ENCODE measurements around the gene PLB1. TPM values are rescaled to one million over a fixed set of nuclear protein-coding genes. Genes with fewer than 3 reads are reported as not detected.

The PLB1 gene
- total and polyA plus RNA-seq, 5 donors: 0.86 to 2.7 (median 2.2) TPM

DNA sequence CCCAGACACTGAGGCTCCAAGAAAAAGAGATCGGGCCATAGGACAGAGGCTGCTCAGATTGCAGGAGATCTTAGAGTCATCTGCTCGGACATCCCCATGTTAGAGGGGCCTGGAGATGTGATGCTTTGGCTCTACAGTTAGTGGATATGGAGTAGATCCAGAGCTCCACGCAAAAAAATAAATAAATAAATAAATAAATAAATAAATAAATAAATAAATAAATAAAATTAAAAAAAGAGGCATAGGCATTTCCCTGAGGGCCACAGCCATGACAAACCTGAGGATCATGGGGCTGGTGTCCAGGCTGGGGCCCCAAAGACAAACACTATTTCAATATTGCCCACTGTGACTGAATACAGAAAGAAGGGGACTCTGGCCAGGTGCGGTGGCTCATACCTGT lies 85.5 kb downstream of the PLB1 start:
- no peaks in the 10 kb centered on the region for H3K27me3 ChIP-seq (ENCODE audit: control insufficient read depth, insufficient read depth)
- 96% methylated on average over 4 of the region's 4 CpGs for WGBS
- intact Hi-C loops (cut with DNase I): no loop called here
- H3K9me3 ChIP-seq (ENCODE audit: control insufficient read depth, low read length): no peaks in the 10 kb centered on the region
- DNase-seq (no peak), ATAC-seq (no peak)
- H3K27ac ChIP-seq (ENCODE audit: low read length): no peak overlapping the region
- H3K4me3 ChIP-seq (ENCODE audit: low read length): no peak overlapping the region
- H3K4me1 ChIP-seq (ENCODE audit: control insufficient read depth, insufficient read depth, low read length): peaks cover 4% of the 10 kb centered on the region

DNA sequence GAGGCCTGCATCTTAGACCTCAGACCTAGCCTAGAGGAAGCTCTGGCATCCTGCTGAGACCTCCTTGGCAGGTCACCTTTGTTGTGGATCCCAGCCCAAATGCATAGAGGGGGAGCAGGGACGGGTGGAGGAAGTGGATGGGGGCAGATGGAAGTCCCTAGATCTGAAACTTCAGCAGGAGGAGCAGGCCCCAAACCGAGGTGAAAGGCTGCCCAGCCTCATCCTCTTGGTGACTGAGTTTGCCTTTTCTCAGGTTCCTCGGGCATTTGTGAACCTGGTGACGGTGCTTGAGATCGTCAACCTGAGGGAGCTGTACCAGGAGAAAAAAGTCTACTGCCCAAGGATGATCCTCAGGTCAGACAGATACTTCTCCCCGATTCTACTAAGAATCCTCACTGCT lies 86.3 kb downstream of the PLB1 start:
- WGBS: 90% methylated on average over 6 of the region's 6 CpGs
- Histone ChIP-seq H3K4me3 (ENCODE audit: low read length) (no peak overlapping the region), H3K27me3 (ENCODE audit: control insufficient read depth, insufficient read depth) (no peaks in the 10 kb centered on the region), H3K27ac (ENCODE audit: low read length) (no peak overlapping the region), H3K4me1 (ENCODE audit: control insufficient read depth, insufficient read depth, low read length) (peaks cover 4% of the 10 kb centered on the region), H3K9me3 (ENCODE audit: control insufficient read depth, low read length) (no peaks in the 10 kb centered on the region)
- intact Hi-C loops (cut with DNase I): no loop called here
- ATAC-seq (no peak), DNase-seq (no peak)

DNA sequence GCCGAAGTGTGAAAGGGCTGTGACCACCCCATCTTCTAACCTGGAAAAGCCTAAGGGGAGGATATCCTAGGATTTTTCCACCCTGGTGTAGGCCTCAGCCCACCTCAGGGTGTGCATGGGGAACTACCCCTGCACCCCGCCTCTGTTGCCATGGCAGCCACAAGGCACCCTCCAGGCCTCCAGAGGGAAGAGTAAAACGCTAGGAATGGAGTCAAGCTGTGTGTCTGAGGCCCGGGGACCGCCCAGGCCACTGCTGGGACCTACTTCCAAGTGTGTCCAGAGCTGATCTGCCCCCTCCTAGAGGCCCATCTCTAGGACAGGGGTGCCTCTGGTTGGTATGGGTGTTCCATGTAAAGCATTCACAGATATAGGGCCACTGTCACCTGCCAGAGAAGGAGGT lies 86.7 kb downstream of the PLB1 start:
- ATAC-seq: no peak
- no peak overlapping the region for H3K4me3 ChIP-seq (ENCODE audit: low read length)
- no peak overlapping the region for H3K27ac ChIP-seq (ENCODE audit: low read length)
- WGBS: 90% methylated on average over 5 of the region's 5 CpGs
- intact Hi-C loops (cut with DNase I): no loop called here
- no peaks in the 10 kb centered on the region for H3K27me3 ChIP-seq (ENCODE audit: control insufficient read depth, insufficient read depth)
- H3K9me3 ChIP-seq (ENCODE audit: control insufficient read depth, low read length): no peaks in the 10 kb centered on the region
- peaks cover 4% of the 10 kb centered on the region for H3K4me1 ChIP-seq (ENCODE audit: control insufficient read depth, insufficient read depth, low read length)
- no peak for DNase-seq

DNA sequence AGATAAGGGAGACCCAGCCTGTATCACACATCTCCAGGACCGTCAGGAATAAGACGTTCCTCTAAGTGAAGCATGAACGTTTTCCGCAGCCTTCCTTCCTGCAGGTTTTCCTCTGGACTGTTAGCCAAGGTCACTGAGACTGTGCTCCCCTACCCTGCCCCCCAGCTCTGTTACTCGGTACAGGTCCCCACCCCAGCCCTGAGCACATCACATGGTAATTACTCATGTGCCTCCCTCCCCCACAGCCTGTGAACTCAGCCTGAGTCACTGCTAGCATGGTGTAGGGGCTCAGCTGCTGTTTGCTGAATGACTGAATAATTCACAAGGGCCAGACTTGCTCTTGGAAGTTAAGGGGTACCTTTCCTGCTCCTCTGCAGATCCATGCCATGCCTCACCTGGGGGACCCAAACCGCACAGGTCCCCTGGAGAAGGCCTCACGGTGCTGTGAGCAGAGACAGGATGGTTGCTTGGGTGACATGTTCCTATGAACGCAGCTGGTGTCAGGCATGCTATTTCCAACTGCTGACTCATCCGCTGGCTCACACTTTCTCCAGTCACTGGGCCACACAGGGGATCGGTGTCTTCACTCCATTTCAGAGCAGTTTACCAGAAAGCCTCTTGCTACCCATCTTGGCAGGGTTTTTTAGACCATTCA lies 88.2 kb downstream of the PLB1 start:
- WGBS: 16% methylated on average over 10 of the region's 10 CpGs
- peaks cover 8% of the 10 kb centered on the region for H3K4me1 ChIP-seq (ENCODE audit: control insufficient read depth, insufficient read depth, low read length)
- no peak overlapping the region for H3K4me3 ChIP-seq (ENCODE audit: low read length)
- intact Hi-C loops (cut with DNase I): no loop called here
- H3K27ac ChIP-seq (ENCODE audit: low read length): peak overlapping the region; percentile 93
- no peaks in the 10 kb centered on the region for H3K9me3 ChIP-seq (ENCODE audit: control insufficient read depth, low read length)
- ATAC-seq (peak; percentile 87 to 91), DNase-seq (peak; percentile 75 to 87 (median 82))
- H3K27me3 ChIP-seq (ENCODE audit: control insufficient read depth, insufficient read depth): no peaks in the 10 kb centered on the region

DNA sequence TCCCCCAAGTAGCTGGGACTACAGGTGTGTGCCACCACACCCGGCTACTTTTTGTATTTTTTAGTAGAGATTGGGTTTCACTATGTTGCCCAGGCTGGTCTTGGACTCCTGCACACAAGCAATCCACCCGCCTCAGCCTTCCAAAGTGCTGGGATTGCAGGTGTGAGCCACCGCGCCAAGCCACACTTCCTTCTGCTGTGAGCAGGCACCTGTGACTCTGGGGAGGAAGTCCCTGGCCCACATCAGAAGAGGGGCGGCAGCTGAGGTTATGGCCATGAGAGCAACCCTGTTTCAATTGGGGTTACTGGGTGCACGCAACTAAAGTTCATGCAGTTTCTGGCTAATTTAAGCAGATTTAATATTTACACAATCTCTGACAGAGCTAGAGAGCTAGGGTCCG lies 91.0 kb downstream of the PLB1 start:
- Histone ChIP-seq H3K9me3 (ENCODE audit: control insufficient read depth, low read length) (no peaks in the 10 kb centered on the region), H3K27ac (ENCODE audit: low read length) (no peak overlapping the region), H3K4me3 (ENCODE audit: low read length) (no peak overlapping the region), H3K27me3 (ENCODE audit: control insufficient read depth, insufficient read depth) (no peaks in the 10 kb centered on the region), H3K4me1 (ENCODE audit: control insufficient read depth, insufficient read depth, low read length) (peaks cover 8% of the 10 kb centered on the region)
- no peak for DNase-seq
- 88% methylated on average over 7 of the region's 7 CpGs for WGBS
- intact Hi-C loops (cut with DNase I): no loop called here
- no peak for ATAC-seq

DNA sequence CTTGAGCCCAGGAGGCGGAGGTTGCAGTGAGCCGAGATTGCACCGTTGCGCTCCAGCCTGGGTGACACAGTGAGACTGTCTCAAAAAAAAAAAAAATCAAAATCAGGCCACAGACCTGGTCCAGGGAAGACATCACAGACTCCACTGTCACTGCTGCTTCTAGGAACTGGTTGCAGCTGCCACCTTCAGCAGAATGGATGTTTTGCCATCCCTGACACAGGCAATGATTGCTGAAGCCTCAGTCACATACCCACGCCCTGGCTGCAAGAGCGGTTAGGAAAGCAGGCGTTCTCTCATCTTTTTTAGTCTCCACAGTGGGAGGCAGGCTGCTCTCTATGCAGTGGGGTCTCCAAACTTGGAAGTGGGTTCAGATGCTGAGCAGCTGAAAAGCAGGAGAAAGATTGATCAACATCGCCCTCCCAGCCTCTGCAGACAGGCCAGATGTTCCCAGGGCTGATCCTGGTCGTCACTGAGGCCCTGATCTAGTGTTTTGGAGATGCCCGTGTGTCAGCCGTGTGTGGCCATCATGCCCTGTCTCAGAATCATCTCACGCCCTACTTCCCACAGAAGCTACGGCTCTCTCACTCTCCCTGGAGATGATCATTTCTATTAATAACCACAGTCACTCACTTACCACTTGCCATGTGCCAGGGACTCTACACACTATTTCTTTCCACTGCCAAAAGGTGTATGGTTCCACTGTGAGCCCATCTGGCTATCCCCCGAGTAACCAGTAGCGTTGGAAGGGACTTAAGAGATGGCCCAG lies 91.8 kb downstream of the PLB1 start:
- WGBS: 70% methylated on average over 15 of the region's 15 CpGs
- Histone ChIP-seq H3K4me3 (ENCODE audit: low read length) (no peak overlapping the region), H3K4me1 (ENCODE audit: control insufficient read depth, insufficient read depth, low read length) (peaks cover 8% of the 10 kb centered on the region), H3K27me3 (ENCODE audit: control insufficient read depth, insufficient read depth) (no peaks in the 10 kb centered on the region), H3K27ac (ENCODE audit: low read length) (peak overlapping the region; percentile 89), H3K9me3 (ENCODE audit: control insufficient read depth, low read length) (no peaks in the 10 kb centered on the region)
- no peak for DNase-seq
- intact Hi-C loops (cut with DNase I): no loop called here
- ATAC-seq: peak; percentile 68 to 70

- Histone ChIP-seq H3K4me1 (ENCODE audit: control insufficient read depth, insufficient read depth, low read length) (peaks cover 8% of the 10 kb centered on the region), H3K27ac (ENCODE audit: low read length) (peak overlapping the region; percentile 73), H3K4me3 (ENCODE audit: low read length) (no peak overlapping the region), H3K9me3 (ENCODE audit: control insufficient read depth, low read length) (no peaks in the 10 kb centered on the region), H3K27me3 (ENCODE audit: control insufficient read depth, insufficient read depth) (no peaks in the 10 kb centered on the region)
- 48% methylated on average over 3 of the region's 3 CpGs for WGBS
- intact Hi-C loops (cut with DNase I): no loop called here
- no peak for DNase-seq
- no peak for ATAC-seq
Observed at GRCh38 chr2:28588292-28588670, 92.4 kb downstream of the PLB1 start.

- intact Hi-C loops (cut with DNase I): loop anchor here (5.0 to 10.0 kb wide), 4 partner anchors 75 to 167 kb away; partner anchors contain the start of gene PPP1CB (in 2 of the 4)
- DNase-seq (no peak), ATAC-seq (no peak)
- Histone ChIP-seq H3K27me3 (ENCODE audit: control insufficient read depth, insufficient read depth) (no peaks in the 10 kb centered on the region), H3K4me1 (ENCODE audit: control insufficient read depth, insufficient read depth, low read length) (peaks cover 4% of the 10 kb centered on the region), H3K4me3 (ENCODE audit: low read length) (no peak overlapping the region), H3K27ac (ENCODE audit: low read length) (no peak overlapping the region), H3K9me3 (ENCODE audit: control insufficient read depth, low read length) (no peaks in the 10 kb centered on the region)
- WGBS: 93% methylated on average over 15 of the region's 15 CpGs
Observed at GRCh38 chr2:28589746-28590463, 94.0 kb downstream of the PLB1 start.

DNA sequence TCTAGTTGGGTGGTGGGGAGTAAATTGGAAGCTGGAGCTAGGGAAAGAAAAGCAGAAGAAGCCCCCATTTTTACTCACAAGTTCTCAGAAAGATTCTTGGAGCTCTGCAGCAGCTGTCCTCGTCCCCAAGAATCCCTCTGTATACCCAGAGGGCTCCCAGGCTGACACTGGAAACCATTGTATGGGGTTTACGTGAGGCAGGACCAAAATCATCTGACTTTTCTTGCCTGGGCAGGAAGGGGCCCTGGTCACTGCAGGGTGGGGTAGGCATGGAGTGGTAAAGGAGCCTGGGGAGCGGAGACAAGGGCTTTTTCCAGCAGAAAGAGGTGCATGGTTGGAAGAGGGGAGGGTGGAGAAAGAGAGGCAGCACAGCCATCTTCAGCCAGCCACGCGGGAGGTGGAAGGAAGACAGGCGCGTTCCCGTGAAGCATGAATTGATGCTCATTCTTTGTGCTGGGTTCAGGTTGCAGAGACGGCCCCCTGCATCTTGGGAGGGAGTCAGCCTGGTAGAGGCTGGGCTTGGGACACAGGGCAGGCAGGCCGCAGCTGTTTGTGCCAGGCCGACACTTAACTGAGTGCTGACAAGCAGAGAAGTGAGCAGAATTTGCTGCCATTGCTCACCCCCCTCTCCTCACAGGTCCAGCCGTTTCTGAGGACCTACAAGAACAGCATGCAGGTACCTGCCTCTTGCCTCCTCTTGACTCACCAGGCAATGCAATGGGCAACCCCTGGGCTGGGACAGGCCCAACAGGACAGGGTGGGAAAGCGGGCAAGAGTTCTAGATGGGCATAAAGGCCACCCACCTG lies 94.8 kb downstream of the PLB1 start:
- 65% methylated on average over 13 of the region's 13 CpGs for WGBS
- intact Hi-C loops (cut with DNase I): loop anchor here (5.0 to 10.0 kb wide), 4 partner anchors 74 to 167 kb away; partner anchors contain the start of gene PPP1CB (in 2 of the 4)
- Histone ChIP-seq H3K4me3 (ENCODE audit: low read length) (no peak overlapping the region), H3K9me3 (ENCODE audit: control insufficient read depth, low read length) (no peaks in the 10 kb centered on the region), H3K27ac (ENCODE audit: low read length) (no peak overlapping the region), H3K27me3 (ENCODE audit: control insufficient read depth, insufficient read depth) (no peaks in the 10 kb centered on the region), H3K4me1 (ENCODE audit: control insufficient read depth, insufficient read depth, low read length) (peaks cover 4% of the 10 kb centered on the region)
- peak in 1 of 3 donors; percentile 59 for DNase-seq
- ATAC-seq: peak in 1 of 2 donors; percentile 5

- Histone ChIP-seq H3K4me1 (ENCODE audit: control insufficient read depth, insufficient read depth, low read length) (peaks cover 7% of the 10 kb centered on the region), H3K27ac (ENCODE audit: low read length) (no peak overlapping the region), H3K27me3 (ENCODE audit: control insufficient read depth, insufficient read depth) (no peaks in the 10 kb centered on the region), H3K9me3 (ENCODE audit: control insufficient read depth, low read length) (no peaks in the 10 kb centered on the region), H3K4me3 (ENCODE audit: low read length) (no peak overlapping the region)
- 82% methylated on average over 9 of the region's 9 CpGs for WGBS
- intact Hi-C loops (cut with DNase I): loop anchor here (5.0 to 10.0 kb wide), 4 partner anchors 73 to 165 kb away; partner anchors contain the start of gene PPP1CB (in 2 of the 4)
- ATAC-seq (no peak), DNase-seq (no peak)
Observed at GRCh38 chr2:28591711-28592335, 96.0 kb downstream of the PLB1 start.
